HEK293T (cell line): ENCODE results near the gene ACP1.

Experiments
- CTCF ChIA-PET: fragments of 350-600 bp; formaldehyde crosslinking; extraction: SDS; loops from one replicate; lab custom pipeline; 2021; ENCODE audit warnings: antibody characterized with exemption, inconsistent platforms; lab: Yijun Ruan, JAX
- POLR2A ChIA-PET: fragments of 350-600 bp; formaldehyde crosslinking; extraction: SDS; loops from one replicate; lab custom pipeline; 2020; ENCODE audit warnings: antibody characterized with exemption, inconsistent platforms; lab: Yijun Ruan, JAX
- DNase-seq: peaks from one replicate; pipeline ENCODE4 v3.0.0; 2012; ENCODE audit warnings: mixed read lengths; ENCODE audit errors: extremely low spot score
- ARNT ChIP-seq: fragments of 450-650 bp; IDR thresholded peaks from 2 replicates; pipeline ENCODE4 v1.6.1; 2017; ENCODE audit warnings: mild to moderate bottlenecking
- BHLHE40 ChIP-seq: fragments of 450-650 bp; IDR thresholded peaks from 2 replicates; pipeline ENCODE4 v1.6.1; 2016; ENCODE audit warnings: mild to moderate bottlenecking, moderate library complexity, borderline replicate concordance
- CTBP1 ChIP-seq: fragments of 450-650 bp; IDR thresholded peaks from 2 replicates; pipeline ENCODE4 v1.6.1; 2016; ENCODE audit warnings: borderline replicate concordance
- ELF4 ChIP-seq: fragments of 450-650 bp; IDR thresholded peaks from 2 replicates; pipeline ENCODE4 v1.6.1; 2017; ENCODE audit warnings: antibody characterized with exemption
- FOXA1 ChIP-seq: fragments of 450-650 bp; IDR thresholded peaks from 2 replicates; pipeline ENCODE4 v1.6.1; 2016; ENCODE audit warnings: mild to moderate bottlenecking
- FOXK2 ChIP-seq: fragments of 450-650 bp; IDR thresholded peaks from 2 replicates; pipeline ENCODE4 v1.6.1; 2016; ENCODE audit warnings: mild to moderate bottlenecking
- FOXM1 ChIP-seq: fragments of 450-650 bp; IDR thresholded peaks from 2 replicates; pipeline ENCODE4 v1.6.1; 2017; ENCODE audit warnings: mild to moderate bottlenecking, borderline replicate concordance
- HDGF ChIP-seq: fragments of 450-650 bp; IDR thresholded peaks from 2 replicates; pipeline ENCODE4 v1.6.1; 2017; ENCODE audit warnings: antibody characterized with exemption, borderline replicate concordance
- L3MBTL2 ChIP-seq: fragments of 450-650 bp; conservative IDR thresholded peaks from 2 replicates; pipeline ENCODE4 v1.6.1; 2016; ENCODE audit warnings: mild to moderate bottlenecking
- LEF1 ChIP-seq: fragments of 450-650 bp; IDR thresholded peaks from 2 replicates; pipeline ENCODE4 v1.6.1; 2017; ENCODE audit warnings: mild to moderate bottlenecking, borderline replicate concordance
- NFRKB ChIP-seq: fragments of 450-650 bp; IDR thresholded peaks from 2 replicates; pipeline ENCODE4 v1.6.1; 2016; ENCODE audit warnings: mild to moderate bottlenecking, moderate library complexity
- PKNOX1 ChIP-seq: fragments of 450-650 bp; IDR thresholded peaks from 2 replicates; pipeline ENCODE4 v1.6.1; 2016
- SP1 ChIP-seq: fragments of 450-650 bp; IDR thresholded peaks from 2 replicates; pipeline ENCODE4 v1.6.1; 2017
- SUZ12 ChIP-seq: fragments of 450-650 bp; IDR thresholded peaks from 2 replicates; pipeline ENCODE4 v1.6.1; 2016; ENCODE audit warnings: mild to moderate bottlenecking
- TARDBP ChIP-seq: fragments of 450-650 bp; IDR thresholded peaks from 2 replicates; pipeline ENCODE4 v1.6.1; 2016
- ZNF384 ChIP-seq: fragments of 450-650 bp; IDR thresholded peaks from 2 replicates; pipeline ENCODE4 v1.6.1; 2016

ACP1 gene

DNA sequence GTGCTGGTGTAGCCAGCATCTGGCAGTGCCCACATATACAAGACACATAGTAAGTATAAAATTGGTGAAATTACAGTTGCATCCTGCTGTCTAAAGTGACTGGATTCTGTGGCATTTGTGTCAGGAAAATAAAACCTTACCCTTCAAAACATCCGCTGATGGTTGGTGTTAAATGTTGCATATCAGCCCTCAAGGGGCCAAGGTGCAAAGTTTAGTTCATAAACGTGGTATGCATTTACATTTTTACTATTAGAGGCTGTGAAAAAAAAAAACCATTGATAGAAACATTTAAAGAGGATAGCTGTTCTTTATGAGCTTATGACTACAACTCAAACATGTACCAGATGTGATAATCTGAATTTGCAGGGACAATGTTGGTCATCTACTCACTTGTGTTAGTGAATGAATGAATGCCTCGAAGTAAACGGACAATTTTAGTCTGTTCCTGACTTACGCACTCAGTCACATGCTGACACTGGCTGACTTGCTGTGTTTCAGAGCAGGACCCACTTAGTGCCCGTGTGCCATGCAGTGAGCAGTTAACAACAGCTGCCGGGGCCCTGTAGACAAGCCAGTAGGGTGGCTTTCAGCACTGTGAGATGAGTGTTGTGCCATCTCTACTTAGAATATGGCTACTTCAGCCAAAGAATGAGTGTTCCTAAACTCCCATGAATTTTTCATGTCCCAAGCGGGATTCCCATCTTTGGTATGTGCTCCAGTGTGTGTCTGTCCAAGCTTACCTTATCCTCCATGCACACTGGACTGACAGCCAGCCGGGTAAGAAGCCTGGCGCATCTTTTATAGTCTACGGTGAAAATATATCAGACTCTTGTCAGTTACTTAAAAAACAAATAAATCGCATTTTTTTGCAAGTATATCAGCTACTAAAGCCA lies 17.9 kb downstream of the ACP1 start:
- DNase-seq: no peak
- ChIA-PET POLR2A (no interaction called here), CTCF (no interaction called here)
- TF ChIP-seq CTBP1 (no peak), ELF4 (no peak), ARNT (no peak), HDGF (no peak), PKNOX1 (no peak), TARDBP (no peak), FOXA1 (no peak), SUZ12 (no peak), SP1 (no peak), L3MBTL2 (no peak), BHLHE40 (no peak), ZNF384 (no peak), FOXM1 (no peak), NFRKB (no peak), LEF1 (no peak), FOXK2 (no peak)

GRCh38 chr2:283996-284794 lies 19.4 kb downstream of the ACP1 start:
- DNase-seq: no peak
- ChIA-PET CTCF (interaction anchor here (0.6 kb wide), 1 partner anchor 40 kb away, joined by 3 read pairs; no protein-coding TSS in a partner anchor), POLR2A (no interaction called here)
- TF ChIP-seq LEF1 (no peak), L3MBTL2 (no peak), HDGF (no peak), ARNT (no peak), NFRKB (no peak), ELF4 (no peak), TARDBP (no peak), SP1 (no peak), SUZ12 (no peak), PKNOX1 (no peak), ZNF384 (no peak), CTBP1 (no peak), BHLHE40 (no peak), FOXA1 (no peak), FOXK2 (no peak), FOXM1 (no peak)

- ChIA-PET POLR2A (no interaction called here), CTCF (interaction anchor here (0.6 to 0.7 kb wide), 2 partner anchors 25 to 41 kb away, joined by 3 read pairs; no protein-coding TSS in a partner anchor)
- DNase-seq: no peak
- TF ChIP-seq ZNF384 (no peak), L3MBTL2 (no peak), SP1 (no peak), FOXK2 (no peak), TARDBP (no peak), HDGF (no peak), NFRKB (no peak), PKNOX1 (no peak), FOXM1 (no peak), FOXA1 (no peak), ELF4 (no peak), LEF1 (no peak)
These were observed 20.2 kb downstream of the ACP1 start for GRCh38 chr2:284896-285492.

DNA sequence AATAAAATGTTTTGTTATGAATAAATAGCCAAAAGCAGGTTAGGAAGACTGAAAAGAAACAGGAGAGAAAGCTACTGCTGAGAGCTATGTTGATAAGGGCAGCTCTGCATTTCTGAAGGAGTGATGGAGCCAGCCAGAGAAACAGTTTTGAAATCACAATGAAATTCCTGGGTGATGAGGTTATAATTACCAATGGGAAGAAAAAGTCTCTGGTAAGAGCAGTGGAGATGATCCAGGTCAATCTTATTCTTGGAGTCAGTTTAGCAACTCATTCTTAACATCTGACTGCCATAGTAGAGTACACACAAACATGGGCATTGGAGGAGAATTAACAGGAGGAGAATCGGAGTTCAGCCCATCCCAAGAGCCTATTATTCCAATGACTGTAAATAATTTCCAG lies 20.8 kb downstream of the ACP1 start:
- no peak for DNase-seq
- POLR2A ChIA-PET: interaction anchor here (0.7 kb wide), 1 partner anchor 22 kb away, joined by 3 read pairs; no protein-coding TSS in a partner anchor
- TF ChIP-seq FOXM1: no peak
- no peak for TF ChIP-seq PKNOX1
- TF ChIP-seq NFRKB: no peak
- no peak for TF ChIP-seq FOXK2
- TF ChIP-seq TARDBP: no peak
- no peak for TF ChIP-seq HDGF
- TF ChIP-seq ARNT: no peak
- TF ChIP-seq ELF4: no peak
- no peak for TF ChIP-seq SUZ12
- no peak for TF ChIP-seq BHLHE40
- no peak for TF ChIP-seq ZNF384
- TF ChIP-seq CTBP1: no peak
- TF ChIP-seq LEF1: no peak
- TF ChIP-seq FOXA1: no peak
- TF ChIP-seq L3MBTL2: no peak
- CTCF ChIA-PET: interaction anchor here (0.7 kb wide), 1 partner anchor 24 kb away, joined by 3 read pairs; no protein-coding TSS in a partner anchor
